Osteocyte (in vitro differentiated cells): ENCODE measurements around the gene STK38L. TPM values are rescaled to one million over a fixed set of nuclear protein-coding genes. Genes with fewer than 3 reads are reported as not detected.

ENCODE experiments used
- DNase-seq: peaks from one replicate; pipeline ENCODE4 v3.0.0; 2021; ENCODE audit warnings: mixed read lengths; ENCODE audit not compliant: unreplicated experiment; ENCODE audit errors: extremely low spot score
- H3K27ac Mint-ChIP-seq: one replicate; pipeline ENCODE4 v1.8.0; 2021; ENCODE audit warnings: mild to moderate bottlenecking, mixed read lengths; ENCODE audit not compliant: unreplicated experiment
- H3K27me3 Mint-ChIP-seq: one replicate; pipeline ENCODE4 v1.8.0; 2021; ENCODE audit warnings: mixed read lengths; ENCODE audit not compliant: unreplicated experiment
- H3K36me3 Mint-ChIP-seq: one replicate; pipeline ENCODE4 v1.8.0; 2021; ENCODE audit warnings: mixed read lengths; ENCODE audit not compliant: unreplicated experiment
- H3K4me1 Mint-ChIP-seq: one replicate; pipeline ENCODE4 v1.8.0; 2021; ENCODE audit warnings: mixed read lengths; ENCODE audit not compliant: unreplicated experiment
- H3K4me3 Mint-ChIP-seq: one replicate; pipeline ENCODE4 v1.8.0; 2021; ENCODE audit warnings: mild to moderate bottlenecking, moderate library complexity, mixed read lengths; ENCODE audit not compliant: unreplicated experiment
- H3K9me3 Mint-ChIP-seq: one replicate; pipeline ENCODE4 v1.8.0; 2021; ENCODE audit warnings: mixed read lengths; ENCODE audit not compliant: unreplicated experiment
- total RNA-seq: library from RNA; stranded (reverse); gene quantifications from 2 replicates; pipeline ENCODE4 v1.2.1, GENCODE V29; 2021
- TF ChIP-seq, protein P1 (sequence below): fragments of 200-600 bp; sonication (generic); IDR thresholded peaks from 2 replicates; pipeline ENCODE4 v1.5.0; 2021; ENCODE audit warnings: antibody characterized with exemption, mild to moderate bottlenecking, moderate library complexity

STK38L gene
- total RNA-seq, 1 donor from 2014 or later = 81.3 TPM

DNA sequence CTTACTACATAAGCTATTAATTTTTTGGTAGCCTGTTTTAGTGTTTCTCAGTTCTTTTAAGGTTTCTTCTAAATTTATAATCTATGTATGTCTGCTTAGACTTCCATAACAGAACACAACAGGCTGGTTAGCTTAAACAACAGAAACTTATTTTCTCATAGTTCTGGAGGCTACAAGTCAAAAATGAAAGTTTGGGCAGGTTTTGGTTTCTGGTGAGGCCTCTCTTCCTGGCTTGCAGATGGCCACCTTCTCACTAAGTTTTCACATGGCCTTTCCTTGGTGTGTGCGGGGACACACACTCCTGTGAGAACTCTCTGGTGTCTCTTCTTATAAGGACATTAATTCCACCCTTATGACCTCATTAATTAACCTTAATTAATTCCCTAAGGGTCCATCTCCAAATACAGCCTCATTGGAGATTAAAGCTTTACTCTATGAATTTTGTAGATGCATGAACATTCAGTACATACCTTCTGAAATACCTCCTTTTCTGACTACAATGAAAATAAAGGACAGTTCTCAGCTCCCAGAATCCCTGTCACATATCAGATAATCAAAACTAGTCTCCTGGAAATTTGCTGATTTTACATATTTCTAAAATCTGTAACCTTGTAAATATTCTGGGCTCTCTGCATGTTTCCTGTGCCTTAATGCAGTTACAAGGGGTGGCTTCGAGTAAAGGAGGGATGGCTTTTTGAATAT lies 65.4 kb downstream of the STK38L start:
- H3K4me1 Mint-ChIP-seq = peaks cover 13% of the 10 kb centered on the region
- H3K27me3 Mint-ChIP-seq = no peaks in the 10 kb centered on the region
- TF ChIP-seq, protein P1, sequence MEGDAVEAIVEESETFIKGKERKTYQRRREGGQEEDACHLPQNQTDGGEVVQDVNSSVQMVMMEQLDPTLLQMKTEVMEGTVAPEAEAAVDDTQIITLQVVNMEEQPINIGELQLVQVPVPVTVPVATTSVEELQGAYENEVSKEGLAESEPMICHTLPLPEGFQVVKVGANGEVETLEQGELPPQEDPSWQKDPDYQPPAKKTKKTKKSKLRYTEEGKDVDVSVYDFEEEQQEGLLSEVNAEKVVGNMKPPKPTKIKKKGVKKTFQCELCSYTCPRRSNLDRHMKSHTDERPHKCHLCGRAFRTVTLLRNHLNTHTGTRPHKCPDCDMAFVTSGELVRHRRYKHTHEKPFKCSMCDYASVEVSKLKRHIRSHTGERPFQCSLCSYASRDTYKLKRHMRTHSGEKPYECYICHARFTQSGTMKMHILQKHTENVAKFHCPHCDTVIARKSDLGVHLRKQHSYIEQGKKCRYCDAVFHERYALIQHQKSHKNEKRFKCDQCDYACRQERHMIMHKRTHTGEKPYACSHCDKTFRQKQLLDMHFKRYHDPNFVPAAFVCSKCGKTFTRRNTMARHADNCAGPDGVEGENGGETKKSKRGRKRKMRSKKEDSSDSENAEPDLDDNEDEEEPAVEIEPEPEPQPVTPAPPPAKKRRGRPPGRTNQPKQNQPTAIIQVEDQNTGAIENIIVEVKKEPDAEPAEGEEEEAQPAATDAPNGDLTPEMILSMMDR = no peak
- no peak overlapping the region for H3K27ac Mint-ChIP-seq
- H3K36me3 Mint-ChIP-seq = peaks cover 50% of the 10 kb centered on the region
- no peak for DNase-seq
- no peaks in the 10 kb centered on the region for H3K9me3 Mint-ChIP-seq
- no peak overlapping the region for H3K4me3 Mint-ChIP-seq

DNA sequence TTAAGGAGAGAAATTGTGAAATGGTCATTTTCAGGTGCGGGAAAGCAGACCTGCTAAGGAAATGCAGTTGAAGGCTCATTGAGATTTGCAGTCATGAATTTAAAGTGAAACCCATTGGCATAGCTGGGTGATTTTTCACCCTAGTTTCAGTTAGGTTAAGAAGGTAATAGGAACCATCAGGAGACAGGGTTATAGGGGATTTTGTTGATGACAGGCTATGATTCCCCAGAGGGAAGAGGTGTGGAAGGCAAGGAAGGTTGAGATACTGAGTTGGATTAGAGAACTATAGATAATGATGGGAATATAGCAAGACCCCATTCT lies 65.9 kb downstream of the STK38L start:
- Mint-ChIP-seq H3K36me3 (peaks cover 55% of the 10 kb centered on the region), H3K9me3 (no peaks in the 10 kb centered on the region), H3K27ac (no peak overlapping the region), H3K4me1 (peaks cover 13% of the 10 kb centered on the region), H3K4me3 (no peak overlapping the region), H3K27me3 (no peaks in the 10 kb centered on the region)
- no peak for DNase-seq
- TF ChIP-seq, protein P1 = no peak

DNA sequence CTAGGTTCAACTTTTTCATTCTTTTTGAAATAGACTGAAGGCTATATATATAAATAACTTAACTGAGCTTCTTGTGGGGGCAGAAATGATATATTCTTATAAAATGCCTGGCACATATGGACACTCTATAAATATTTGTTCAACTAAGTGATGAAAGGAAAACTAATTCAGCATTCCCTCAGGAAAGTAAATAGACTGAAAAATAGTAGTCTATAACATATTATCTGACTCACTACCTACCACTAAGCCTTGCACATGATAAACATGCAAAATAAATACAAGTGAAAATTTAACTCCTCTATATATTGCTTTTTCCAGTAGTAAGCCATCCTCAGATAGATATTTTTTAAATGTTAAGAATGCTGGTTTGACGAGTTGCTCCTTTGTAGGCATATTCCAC lies 72.9 kb downstream of the STK38L start:
- TF ChIP-seq, protein P1 = no peak
- no peaks in the 10 kb centered on the region for H3K27me3 Mint-ChIP-seq
- no peak for DNase-seq
- no peaks in the 10 kb centered on the region for H3K9me3 Mint-ChIP-seq
- no peak overlapping the region for H3K27ac Mint-ChIP-seq
- peaks cover 39% of the 10 kb centered on the region for H3K36me3 Mint-ChIP-seq
- no peak overlapping the region for H3K4me3 Mint-ChIP-seq
- peaks cover 7% of the 10 kb centered on the region for H3K4me1 Mint-ChIP-seq

GRCh38 chr12:27319409-27319808 lies 75.3 kb downstream of the STK38L start:
- DNase-seq = no peak
- Mint-ChIP-seq H3K4me3 (no peak overlapping the region), H3K36me3 (peaks cover 36% of the 10 kb centered on the region), H3K4me1 (peaks cover 7% of the 10 kb centered on the region), H3K9me3 (no peaks in the 10 kb centered on the region), H3K27me3 (no peaks in the 10 kb centered on the region), H3K27ac (no peak overlapping the region)
- TF ChIP-seq, protein P1 = no peak

- Mint-ChIP-seq H3K27ac (peak overlapping the region; percentile 11), H3K4me1 (peaks cover 7% of the 10 kb centered on the region), H3K4me3 (no peak overlapping the region)
Observed at GRCh38 chr12:27319848-27320247, 75.8 kb downstream of the STK38L start.

More at GRCh38 chr12:27319848-27320247, 75.8 kb downstream of the STK38L start:
- H3K27me3 Mint-ChIP-seq = no peaks in the 10 kb centered on the region
- H3K36me3 Mint-ChIP-seq = peaks cover 32% of the 10 kb centered on the region
- DNase-seq = no peak
- no peaks in the 10 kb centered on the region for H3K9me3 Mint-ChIP-seq
- TF ChIP-seq, protein P1 = no peak
